ENCODE results near the gene VAX1. TPM values are rescaled to one million over a fixed set of nuclear protein-coding genes. Genes with fewer than 3 reads are reported as not detected.
A peak's percentile ranks its signal among the peaks of the same experiment; 100 is the strongest.
"Not testable (repeated sequence)": the region's sequence is repeated elsewhere in the genome, so short reads cannot be mapped to it uniquely, and the experiment has no call there.

VAX1 gene
- total RNA-seq (2014; rRNA removed; shearing (Covaris generic); ENCODE audit: low replicate concordance) = 0.27 and 0.67 TPM in 2 replicates

- in situ Hi-C loops (cut with HindIII; ENCODE audit: low pct_unique_long_range_greater_than_20kb, low sequenced_read_pairs) = no loop called here
- no peak for DNase-seq (ENCODE audit: low read depth)
Measured at GRCh38 chr10:117137911-117138642, at the start of gene VAX1. Gene VAX1 (minus strand): TSS chr10:117138270. CDS start chr10:117138056, 214 bp downstream.

- in situ Hi-C loops (cut with HindIII; ENCODE audit: low pct_unique_long_range_greater_than_20kb, low sequenced_read_pairs) = loop anchor here (25.0 kb wide), 1 partner anchor 550 kb away; no protein-coding TSS in a partner anchor
- DNase-seq (ENCODE audit: low read depth) = peak; percentile 50
Measured at GRCh38 chr10:117186832-117187615, 49.0 kb upstream of the VAX1 start.

- DNase-seq (ENCODE audit: low read depth) = not testable (repeated sequence)
- in situ Hi-C loops (cut with HindIII; ENCODE audit: low pct_unique_long_range_greater_than_20kb, low sequenced_read_pairs) = loop anchor here (25.0 kb wide), 1 partner anchor 549 kb away; no protein-coding TSS in a partner anchor
Measured at GRCh38 chr10:117185817-117186216, 47.7 kb upstream of the VAX1 start.

GRCh38 chr10:117184821-117185220, 46.8 kb upstream of the VAX1 start:
- DNase-seq (ENCODE audit: low read depth) = no peak
- in situ Hi-C loops (cut with HindIII; ENCODE audit: low pct_unique_long_range_greater_than_20kb, low sequenced_read_pairs) = loop anchor here (25.0 kb wide), 1 partner anchor 548 kb away; no protein-coding TSS in a partner anchor

- no peak for DNase-seq (ENCODE audit: low read depth)
- in situ Hi-C loops (cut with HindIII; ENCODE audit: low pct_unique_long_range_greater_than_20kb, low sequenced_read_pairs) = loop anchor here (25.0 kb wide), 1 partner anchor 547 kb away; no protein-coding TSS in a partner anchor
Measured at GRCh38 chr10:117184296-117184695, 46.2 kb upstream of the VAX1 start.

GRCh38 chr10:117178190-117178589, 40.1 kb upstream of the VAX1 start:
- in situ Hi-C loops (cut with HindIII; ENCODE audit: low pct_unique_long_range_greater_than_20kb, low sequenced_read_pairs) = loop anchor here (25.0 kb wide), 1 partner anchor 541 kb away; no protein-coding TSS in a partner anchor
- DNase-seq (ENCODE audit: low read depth) = no peak

GRCh38 chr10:117175901-117176534, 37.9 kb upstream of the VAX1 start:
- in situ Hi-C loops (cut with HindIII; ENCODE audit: low pct_unique_long_range_greater_than_20kb, low sequenced_read_pairs) = loop anchor here (25.0 kb wide), 1 partner anchor 539 kb away; no protein-coding TSS in a partner anchor
- peak; percentile 47 for DNase-seq (ENCODE audit: low read depth)

- DNase-seq (ENCODE audit: low read depth) = no peak
- in situ Hi-C loops (cut with HindIII; ENCODE audit: low pct_unique_long_range_greater_than_20kb, low sequenced_read_pairs) = loop anchor here (25.0 kb wide), 1 partner anchor 538 kb away; no protein-coding TSS in a partner anchor
Measured at GRCh38 chr10:117175215-117175900, 37.3 kb upstream of the VAX1 start.

- peak; percentile 82 for DNase-seq (ENCODE audit: low read depth)
- in situ Hi-C loops (cut with HindIII; ENCODE audit: low pct_unique_long_range_greater_than_20kb, low sequenced_read_pairs) = loop anchor here (25.0 kb wide), 1 partner anchor 537 kb away; no protein-coding TSS in a partner anchor
Measured at GRCh38 chr10:117174439-117175214, 36.6 kb upstream of the VAX1 start.

GRCh38 chr10:117170244-117170643, 32.2 kb upstream of the VAX1 start:
- DNase-seq (ENCODE audit: low read depth) = no peak
- in situ Hi-C loops (cut with HindIII; ENCODE audit: low pct_unique_long_range_greater_than_20kb, low sequenced_read_pairs) = no loop called here

- no peak for DNase-seq (ENCODE audit: low read depth)
- in situ Hi-C loops (cut with HindIII; ENCODE audit: low pct_unique_long_range_greater_than_20kb, low sequenced_read_pairs) = no loop called here
Measured at GRCh38 chr10:117169480-117169879, 31.4 kb upstream of the VAX1 start.

GRCh38 chr10:117168729-117169128, 30.7 kb upstream of the VAX1 start:
- in situ Hi-C loops (cut with HindIII; ENCODE audit: low pct_unique_long_range_greater_than_20kb, low sequenced_read_pairs) = no loop called here
- no peak for DNase-seq (ENCODE audit: low read depth)

GRCh38 chr10:117167789-117168674, 30.0 kb upstream of the VAX1 start:
- in situ Hi-C loops (cut with HindIII; ENCODE audit: low pct_unique_long_range_greater_than_20kb, low sequenced_read_pairs) = no loop called here
- DNase-seq (ENCODE audit: low read depth) = peak; percentile 52

- DNase-seq (ENCODE audit: low read depth) = no peak
- in situ Hi-C loops (cut with HindIII; ENCODE audit: low pct_unique_long_range_greater_than_20kb, low sequenced_read_pairs) = no loop called here
Measured at GRCh38 chr10:117167346-117167788, 29.3 kb upstream of the VAX1 start.

GRCh38 chr10:117166418-117167345, 28.6 kb upstream of the VAX1 start:
- in situ Hi-C loops (cut with HindIII; ENCODE audit: low pct_unique_long_range_greater_than_20kb, low sequenced_read_pairs) = no loop called here
- DNase-seq (ENCODE audit: low read depth) = no peak

Data from Caki2 (cell line).